A673 (cell line): Measurements from ENCODE around the gene CRNN.

Experiments used
- EZH2 ChIP-seq: fragments of 200-600 bp; sonication (generic); IDR thresholded peaks from 2 replicates; pipeline ENCODE4 v1.6.1; 2017; ENCODE audit warnings: borderline replicate concordance, low read depth, mild to moderate bottlenecking, mixed read lengths, antibody characterized with exemption, low read length; ENCODE audit not compliant: poor library complexity, severe bottlenecking
- TF ChIP-seq, protein P1 (sequence below): fragments of 300-800, 200-600 bp; sonication (generic); conservative IDR thresholded peaks from 2 replicates; pipeline ENCODE4 v1.5.1; 2017; ENCODE audit warnings: low read depth, mild to moderate bottlenecking, antibody characterized with exemption, low read length, moderate library complexity, mixed read lengths

DNA sequence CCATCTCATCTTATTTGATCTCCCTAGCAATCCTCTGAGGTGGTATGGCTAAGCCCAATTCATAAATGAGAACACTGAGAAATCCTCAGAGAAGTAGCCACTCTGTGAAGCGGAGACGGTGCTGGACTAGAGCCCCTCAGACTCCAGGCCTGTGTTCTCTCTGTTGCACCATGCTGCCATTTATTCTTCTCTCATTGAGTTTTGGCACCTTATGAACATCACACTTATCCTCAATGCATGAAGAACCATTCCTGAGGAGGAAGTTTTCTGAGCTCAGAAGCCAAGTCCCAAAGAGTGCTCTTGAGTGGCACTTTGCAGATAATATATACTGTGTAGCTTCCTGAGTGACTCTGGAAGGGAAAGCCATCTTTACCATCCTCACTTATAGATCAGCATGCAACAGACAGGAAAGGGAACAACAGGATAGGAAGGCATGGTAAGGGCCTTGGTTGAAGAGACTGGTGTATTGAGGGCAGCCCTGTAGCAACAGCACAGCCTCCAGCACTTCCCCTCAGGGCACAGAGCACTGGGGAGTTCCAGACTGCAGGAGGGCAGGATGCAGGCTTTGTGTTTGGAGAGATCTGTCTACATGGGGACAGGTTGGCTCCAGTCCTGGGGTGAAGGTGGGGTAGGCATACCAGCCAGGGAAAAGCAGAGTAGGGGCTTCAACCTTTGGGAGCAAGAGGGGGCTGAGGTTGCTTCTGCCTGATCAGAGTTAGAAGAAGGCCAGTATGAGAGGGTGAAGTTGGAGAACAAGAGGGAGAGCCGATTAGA lies 1.6 kb upstream of the CRNN start:
- TF ChIP-seq, protein P1, sequence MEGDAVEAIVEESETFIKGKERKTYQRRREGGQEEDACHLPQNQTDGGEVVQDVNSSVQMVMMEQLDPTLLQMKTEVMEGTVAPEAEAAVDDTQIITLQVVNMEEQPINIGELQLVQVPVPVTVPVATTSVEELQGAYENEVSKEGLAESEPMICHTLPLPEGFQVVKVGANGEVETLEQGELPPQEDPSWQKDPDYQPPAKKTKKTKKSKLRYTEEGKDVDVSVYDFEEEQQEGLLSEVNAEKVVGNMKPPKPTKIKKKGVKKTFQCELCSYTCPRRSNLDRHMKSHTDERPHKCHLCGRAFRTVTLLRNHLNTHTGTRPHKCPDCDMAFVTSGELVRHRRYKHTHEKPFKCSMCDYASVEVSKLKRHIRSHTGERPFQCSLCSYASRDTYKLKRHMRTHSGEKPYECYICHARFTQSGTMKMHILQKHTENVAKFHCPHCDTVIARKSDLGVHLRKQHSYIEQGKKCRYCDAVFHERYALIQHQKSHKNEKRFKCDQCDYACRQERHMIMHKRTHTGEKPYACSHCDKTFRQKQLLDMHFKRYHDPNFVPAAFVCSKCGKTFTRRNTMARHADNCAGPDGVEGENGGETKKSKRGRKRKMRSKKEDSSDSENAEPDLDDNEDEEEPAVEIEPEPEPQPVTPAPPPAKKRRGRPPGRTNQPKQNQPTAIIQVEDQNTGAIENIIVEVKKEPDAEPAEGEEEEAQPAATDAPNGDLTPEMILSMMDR, result no peak
- no peak for TF ChIP-seq EZH2
